PC-3 (cell line): ENCODE measurements around the gene HSD17B14.

ENCODE experiments used
- CTCF ChIP-seq: fragments of 300-600 bp; sonication (generic); conservative IDR thresholded peaks from 2 replicates; pipeline ENCODE4 v1.5.1; 2017; ENCODE audit warnings: antibody characterized with exemption, low read depth, mild to moderate bottlenecking, low read length
- EZH2 ChIP-seq: fragments of 300-600 bp; sonication (generic); IDR thresholded peaks from one replicate; pipeline ENCODE4 v1.6.1; 2017; ENCODE audit warnings: antibody characterized with exemption, mild to moderate bottlenecking, low read length; ENCODE audit not compliant: unreplicated experiment
- EZH2phosphoT487 ChIP-seq: fragments of 300-600 bp; sonication (generic); IDR thresholded peaks from 2 replicates; pipeline ENCODE4 v1.6.1; 2018; ENCODE audit warnings: mild to moderate bottlenecking, antibody characterized with exemption, low read length, borderline replicate concordance

- TF ChIP-seq CTCF (no peak), EZH2 (no peak), EZH2phosphoT487 (no peak)
Observed at GRCh38 chr19:48833049-48833448, 3.2 kb downstream of the HSD17B14 start.
